Measurements from ENCODE around the gene DDOST. TPM values are rescaled to one million over a fixed set of nuclear protein-coding genes. Genes with fewer than 3 reads are reported as not detected.
A peak's percentile ranks its signal among the peaks of the same experiment; 100 is the strongest.

Gene DDOST
- total RNA-seq, 1 donor from 2014 or later = 182 TPM

- no peak for DNase-seq (ENCODE audit: low read depth)
Measured at GRCh38 chr1:20660847-20661206, 342 bp downstream of the DDOST start.

GRCh38 chr1:20660363-20660762 is 806 bp downstream of the DDOST start:
- DNase-seq (ENCODE audit: low read depth) = no peak

- DNase-seq (ENCODE audit: low read depth) = no peak
Measured at GRCh38 chr1:20658166-20658915, 2.8 kb downstream of the DDOST start.

- DNase-seq (ENCODE audit: low read depth) = no peak
Measured at GRCh38 chr1:20657024-20657423, 4.1 kb downstream of the DDOST start.

GRCh38 chr1:20654104-20654690 is 7.0 kb downstream of the DDOST start:
- no peak for DNase-seq (ENCODE audit: low read depth)

- no peak for DNase-seq (ENCODE audit: low read depth)
Measured at GRCh38 chr1:20652300-20652699, 8.9 kb downstream of the DDOST start.

GRCh38 chr1:20648946-20649345 is 12.2 kb downstream of the DDOST start:
- no peak for DNase-seq (ENCODE audit: low read depth)

- no peak for DNase-seq (ENCODE audit: low read depth)
Measured at GRCh38 chr1:20648438-20648837, 12.7 kb downstream of the DDOST start.

- no peak for DNase-seq (ENCODE audit: low read depth)
Measured at GRCh38 chr1:20645414-20645813, 15.8 kb downstream of the DDOST start.

- DNase-seq (ENCODE audit: low read depth) = no peak
Measured at GRCh38 chr1:20644416-20644815, 16.8 kb downstream of the DDOST start.

- DNase-seq (ENCODE audit: low read depth) = no peak
Measured at GRCh38 chr1:20643080-20643479, 18.1 kb downstream of the DDOST start.

GRCh38 chr1:20641975-20642374 is 19.2 kb downstream of the DDOST start:
- no peak for DNase-seq (ENCODE audit: low read depth)

GRCh38 chr1:20640183-20640597 is 21.0 kb downstream of the DDOST start:
- DNase-seq (ENCODE audit: low read depth) = peak; percentile 33

- DNase-seq (ENCODE audit: low read depth) = no peak
Measured at GRCh38 chr1:20636785-20637347, 24.3 kb downstream of the DDOST start.

- peak; percentile 56 for DNase-seq (ENCODE audit: low read depth)
Measured at GRCh38 chr1:20634594-20635084, 26.5 kb downstream of the DDOST start.

- no peak for DNase-seq (ENCODE audit: low read depth)
Measured at GRCh38 chr1:20634065-20634593, 27.0 kb downstream of the DDOST start.

GRCh38 chr1:20633190-20634064 is 27.7 kb downstream of the DDOST start, which contains the start of gene PINK1:
Gene PINK1, plus strand, starts transcription at chr1:20633458. Its CDS starts 91 bp downstream, at chr1:20633549.
- DNase-seq (ENCODE audit: low read depth) = peak; percentile 49

- DNase-seq (ENCODE audit: low read depth) = no peak
Measured at GRCh38 chr1:20632386-20632785, 28.8 kb downstream of the DDOST start.

GRCh38 chr1:20630729-20631128 is 30.4 kb downstream of the DDOST start:
- no peak for DNase-seq (ENCODE audit: low read depth)

- DNase-seq (ENCODE audit: low read depth) = no peak
Measured at GRCh38 chr1:20626524-20626923, 34.6 kb downstream of the DDOST start.

- DNase-seq (ENCODE audit: low read depth) = no peak
Measured at GRCh38 chr1:20626098-20626427, 35.1 kb downstream of the DDOST start.

Data from renal cortical epithelial cell (primary cell).